Spleen (tissue), 11 donors: ENCODE data around the gene KRAS. TPM values are rescaled to one million over a fixed set of nuclear protein-coding genes. Genes with fewer than 3 reads are reported as not detected.

ENCODE experiments used
- DNase-seq: peaks from one replicate; pipeline ENCODE4 v3.0.0-alpha.2; 2020
- H3K27ac ChIP-seq, 8 donors: fragments of 200-600 bp; sonication (generic) in 7 of 8; 1 replicate in 4 of 8; 2 replicates in 4 of 8; pipeline versions ENCODE4 v1.5.0 to v1.8.0; 2016 to 2021; ENCODE audit warnings: inconsistent platforms in 4 of 8, mild to moderate bottlenecking in 4 of 8, moderate library complexity in 1 of 8
- H3K27me3 ChIP-seq, 7 donors: fragments of 200-600 bp; sonication (generic) in 6 of 7; replicated peaks in 1 of 7; 1 replicate in 4 of 7; 2 replicates in 3 of 7; pipeline versions ENCODE4 v1.5.0 to v1.8.0; 2016 to 2021; ENCODE audit warnings: inconsistent platforms in 3 of 7, mild to moderate bottlenecking in 1 of 7
- H3K36me3 ChIP-seq, 6 donors: fragments of 200-600 bp; sonication (generic) in 5 of 6; 1 replicate in 4 of 6; 2 replicates in 2 of 6; pipeline versions ENCODE4 v1.5.0 to v1.8.0; 2016 to 2021; ENCODE audit warnings: inconsistent platforms in 2 of 6
- H3K4me1 ChIP-seq, 6 donors: fragments of 200-600 bp; sonication (generic) in 5 of 6; 1 replicate in 3 of 6; 2 replicates in 3 of 6; pipeline versions ENCODE4 v1.5.0 to v1.8.0; 2016 to 2021; ENCODE audit warnings: inconsistent platforms in 3 of 6
- H3K4me3 ChIP-seq, 8 donors: fragments of 200-600 bp; sonication (generic) in 7 of 8; 1 replicate in 4 of 8; 2 replicates in 4 of 8; pipeline versions ENCODE4 v1.5.0 to v1.8.0; 2016 to 2021; ENCODE audit warnings: inconsistent platforms in 4 of 8, mild to moderate bottlenecking in 4 of 8, moderate library complexity in 2 of 8
- H3K9me3 ChIP-seq, 8 donors: fragments of 200-600 bp; sonication (generic) in 7 of 8; 1 replicate in 4 of 8; 2 replicates in 4 of 8; pipeline versions ENCODE4 v1.5.0 to v1.8.0; 2016 to 2021; ENCODE audit warnings: inconsistent platforms in 4 of 8
- CTCF ChIP-seq, 11 experiments: fragments of 200-600 bp in 7 of 11; fragments of 450-650 bp in 4 of 11; sonication (generic) in 4 of 11; IDR thresholded peaks in 8 of 11; conservative IDR thresholded peaks in 3 of 11; 1 replicate in 7 of 11; 2 replicates in 4 of 11; pipeline versions ENCODE4 v1.4.0 to v1.8.0; 2016 to 2021; ENCODE audit warnings: antibody characterized with exemption in 11 of 11, inconsistent platforms in 4 of 11, mild to moderate bottlenecking in 1 of 11
- POLR2A ChIP-seq, 3 donors: fragments of 450-650 bp; IDR thresholded peaks; one replicate each; pipeline ENCODE4 v1.5.1; 2017; ENCODE audit warnings: antibody characterized with exemption in 3 of 3, mild to moderate bottlenecking in 1 of 3
- POLR2AphosphoS5 ChIP-seq, 3 donors: sonication (generic); formaldehyde crosslinking; IDR thresholded peaks; one replicate each; pipeline ENCODE4 v1.5.1; 2017; ENCODE audit warnings: antibody characterized with exemption in 3 of 3
- WGBS, 5 donors: extraction: QIAGEN DNeasy Blood & Tissue Kit in 3 of 5; methylation state at CpG; one replicate each; pipeline versions ENCODE4 v1.1.5 to v1.1.7; 2013 to 2018; 5-methylcytosine and 5-hydroxymethylcytosine counted together
- intact Hi-C: fragments of 100-400 bp; cut with DNase I; formaldehyde crosslinking; loops from one replicate; pipeline ENCODE4 v1.15.0; 2023; ENCODE audit warnings: low total_unique reads
- polyA plus RNA-seq, 3 donors: library from polyadenylated mRNA; stranded (reverse); fragments of 200-250 nt; gene quantifications; one replicate each; pipeline ENCODE4 v1.2.1, GENCODE V29; 2013
- total RNA-seq, 7 donors: library from RNA; depleted of rRNA in 3 of 7; stranded (reverse); fragments of >200 nt in 3 of 7; fragmentation: NEBNext Ultra II Directional in 4 of 7; extraction: Animal tissue kit (Norgen Biotek cat#: 25700) in 4 of 7; gene quantifications; one replicate each; pipeline versions ENCODE4 v1.1.0 to v1.2.1, GENCODE V29; 2016 to 2021
- donor health status: healthy with polysubstance abuse.
- donor health status: DM: no; HTN: no; CAD: no; lungs with moderate emphysema.
- donor health status: DM: no; HTN: no; CAD: no.
- donor health status: Bipolar disorder and iron deficiency.
- donor health status: healthy.
- donor health status: DM: no; HTN: no; CAD: no.
- donor health status: DM: yes; HTN: yes; CAD: no.

Gene KRAS
- total and polyA plus RNA-seq, 10 donors = 5.6 to 30.3 (median 21.2) TPM

DNA sequence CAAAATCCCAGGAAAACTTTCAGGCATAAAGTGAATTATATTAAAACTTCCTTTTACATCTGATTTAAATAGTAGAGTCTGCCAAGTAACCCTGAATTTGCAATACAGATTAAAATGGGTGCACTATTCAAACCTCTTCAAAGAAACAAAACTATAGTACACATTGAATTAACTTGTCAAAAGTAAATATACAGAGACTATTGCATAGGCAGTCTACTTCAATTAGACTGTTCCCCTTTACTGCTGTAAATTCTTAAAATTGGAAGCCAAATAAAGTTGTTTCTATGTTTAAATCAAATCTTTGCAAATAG lies 7.1 kb downstream of the KRAS start:
- DNase-seq = no peak
- no peaks in the 10 kb centered on the region for H3K9me3 ChIP-seq
- TF ChIP-seq POLR2AphosphoS5 (IDR thresholded peaks at IDR 0.05) (no peak), POLR2A (IDR thresholded peaks at IDR 0.05) (no peak), CTCF (IDR thresholded peaks at IDR 0.05 in 8 of 11, conservative IDR thresholded peaks at IDR 0.05 in 3 of 11) (no peak)
- H3K36me3 ChIP-seq = peaks cover 0 to 49% (median 2%) of the 10 kb centered on the region in 6 donors
- H3K27ac ChIP-seq = no peak overlapping the region
- intact Hi-C loops = no loop called here
- peaks cover 0 to 53% (median 14%) of the 10 kb centered on the region in 6 donors for H3K4me1 ChIP-seq
- H3K27me3 ChIP-seq = no peaks in the 10 kb centered on the region
- H3K4me3 ChIP-seq = no peak overlapping the region

DNA sequence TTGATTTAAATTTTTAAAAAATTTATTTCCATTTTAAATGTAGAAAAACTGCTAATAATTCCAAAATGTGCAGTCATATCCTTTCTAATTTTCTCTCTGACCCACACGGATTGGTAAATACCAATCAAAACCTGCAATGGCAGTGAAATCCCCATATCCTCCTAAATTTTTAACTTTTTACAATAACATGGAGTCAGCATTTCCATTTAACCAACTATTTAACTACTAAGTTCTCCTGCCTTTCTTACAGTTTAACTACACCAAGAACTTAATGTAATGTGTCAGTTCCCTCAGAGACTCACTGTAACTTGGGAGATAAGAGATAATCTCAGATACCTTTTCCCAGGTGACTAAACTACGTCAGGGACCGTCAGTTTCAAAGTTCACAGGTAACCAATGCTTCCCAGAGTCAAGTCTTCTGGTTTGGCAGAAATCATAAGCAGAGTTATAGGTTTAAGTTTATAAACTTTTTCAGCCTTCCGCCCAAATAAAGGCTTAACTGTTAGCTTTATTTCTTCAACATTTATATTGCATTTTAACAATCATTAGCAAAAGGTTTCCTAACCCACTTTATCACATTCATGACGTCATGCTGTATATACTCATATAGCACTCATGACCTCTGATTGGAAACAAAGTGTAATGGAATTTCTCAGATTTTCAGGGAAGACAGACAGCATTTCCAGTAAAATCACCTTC lies 7.6 kb downstream of the KRAS start:
- Histone ChIP-seq H3K4me1 (peaks cover 0 to 48% (median 11%) of the 10 kb centered on the region in 6 donors), H3K36me3 (peaks cover 0 to 50% (median 2%) of the 10 kb centered on the region in 6 donors), H3K4me3 (no peak overlapping the region), H3K27me3 (no peaks in the 10 kb centered on the region), H3K27ac (no peak overlapping the region), H3K9me3 (no peaks in the 10 kb centered on the region)
- intact Hi-C loops = no loop called here
- DNase-seq = no peak
- 86 to 92% (median 89%) methylated on average over 5 of the region's 5 CpGs for WGBS, 5 donors
- TF ChIP-seq POLR2A (IDR thresholded peaks at IDR 0.05) = no peak
- TF ChIP-seq POLR2AphosphoS5 (IDR thresholded peaks at IDR 0.05) = no peak
- no peak for TF ChIP-seq CTCF (IDR thresholded peaks at IDR 0.05 in 8 of 11, conservative IDR thresholded peaks at IDR 0.05 in 3 of 11)

DNA sequence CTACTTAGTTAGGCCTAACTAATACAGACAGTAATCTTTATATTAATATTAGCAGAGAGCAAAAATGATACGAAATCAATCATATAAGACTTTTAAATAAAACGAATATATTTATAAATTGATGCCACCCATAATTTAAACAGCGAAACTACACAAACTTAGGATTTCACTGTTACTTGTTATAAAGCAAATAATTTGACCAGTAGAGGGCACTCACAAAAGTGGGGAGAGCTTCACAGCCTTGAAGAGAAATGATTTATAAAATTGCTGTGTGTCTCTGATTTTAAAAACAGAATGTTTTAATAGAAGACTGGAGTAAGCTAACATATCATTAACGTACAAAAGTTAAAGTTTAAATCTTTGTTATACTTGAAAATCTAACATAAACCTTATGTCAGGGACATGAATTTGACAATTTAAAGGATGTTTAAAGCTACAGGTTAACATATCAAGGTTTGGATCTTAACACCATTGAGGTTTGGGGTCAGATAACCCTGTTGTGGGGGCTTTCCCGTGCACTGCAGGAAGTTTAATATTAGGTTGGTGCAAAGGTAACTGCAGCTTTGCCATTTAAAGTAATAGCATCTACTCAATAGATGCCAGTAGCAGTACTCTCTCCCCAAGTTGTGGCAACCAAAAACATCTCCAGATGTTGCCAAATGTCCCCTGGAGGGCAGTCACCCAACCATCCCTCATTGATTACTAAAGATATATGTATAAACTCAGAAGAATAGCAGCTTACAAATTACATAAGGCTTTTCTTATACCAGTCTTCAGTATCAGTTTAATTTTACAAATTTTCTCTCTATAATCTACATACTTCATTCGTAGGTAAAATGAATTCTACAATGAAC lies 9.3 kb downstream of the KRAS start:
- TF ChIP-seq CTCF (IDR thresholded peaks at IDR 0.05 in 8 of 11, conservative IDR thresholded peaks at IDR 0.05 in 3 of 11) (peak in 10 of 11 experiments; percentile 15 to 69 (median 56)), POLR2A (IDR thresholded peaks at IDR 0.05) (no peak)
- intact Hi-C loops = no loop called here
- no peaks in the 10 kb centered on the region for H3K27me3 ChIP-seq
- no peak overlapping the region for H3K27ac ChIP-seq
- WGBS, 5 donors = 42 to 55% (median 44%) methylated on average over 6 of the region's 6 CpGs
- peaks cover 0 to 34% (median 5%) of the 10 kb centered on the region in 6 donors for H3K4me1 ChIP-seq
- peaks cover 0 to 65% (median 5%) of the 10 kb centered on the region in 6 donors for H3K36me3 ChIP-seq
- DNase-seq = no peak
- no peaks in the 10 kb centered on the region for H3K9me3 ChIP-seq
- no peak overlapping the region for H3K4me3 ChIP-seq

DNA sequence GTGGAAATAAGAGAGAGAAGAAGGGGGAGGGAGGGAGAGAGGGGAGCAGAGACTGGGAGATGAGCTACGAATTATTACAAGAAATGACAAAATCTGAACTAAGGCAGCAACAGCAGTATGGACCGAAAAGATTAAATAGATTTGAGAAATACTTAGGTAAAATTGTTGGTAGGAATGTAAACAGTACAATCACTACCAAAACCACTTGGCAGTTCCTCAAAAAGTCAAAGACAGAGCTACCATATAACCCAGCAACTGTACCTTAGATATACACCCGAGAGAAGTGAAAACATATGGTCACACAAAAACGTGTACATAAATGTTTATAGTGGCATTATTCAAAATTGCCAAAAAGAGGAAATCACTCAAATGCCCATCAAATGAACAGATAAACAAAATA lies 14.1 kb downstream of the KRAS start:
- H3K36me3 ChIP-seq = peaks cover 0 to 66% (median 10%) of the 10 kb centered on the region in 6 donors
- TF ChIP-seq POLR2A (IDR thresholded peaks at IDR 0.05) = no peak
- no peak for TF ChIP-seq POLR2AphosphoS5 (IDR thresholded peaks at IDR 0.05)
- no peak for TF ChIP-seq CTCF (IDR thresholded peaks at IDR 0.05 in 8 of 11, conservative IDR thresholded peaks at IDR 0.05 in 3 of 11)
- H3K4me1 ChIP-seq = peaks cover 0 to 12% (median 7%) of the 10 kb centered on the region in 6 donors
- H3K27ac ChIP-seq = no peak overlapping the region
- no peaks in the 10 kb centered on the region for H3K27me3 ChIP-seq
- no peak for DNase-seq
- H3K9me3 ChIP-seq = no peaks in the 10 kb centered on the region
- no peak overlapping the region for H3K4me3 ChIP-seq
- 81 to 91% (median 86%) methylated on average over 4 of the region's 4 CpGs for WGBS, 5 donors
- intact Hi-C loops = no loop called here
